Central memory CD4-positive, alpha-beta T cell (primary cell): ENCODE measurements around the gene ZMYND15.

ENCODE experiments used
- DNase-seq: peaks from one replicate; pipeline ENCODE4 v3.0.0; 2022

ZMYND15 gene

DNA sequence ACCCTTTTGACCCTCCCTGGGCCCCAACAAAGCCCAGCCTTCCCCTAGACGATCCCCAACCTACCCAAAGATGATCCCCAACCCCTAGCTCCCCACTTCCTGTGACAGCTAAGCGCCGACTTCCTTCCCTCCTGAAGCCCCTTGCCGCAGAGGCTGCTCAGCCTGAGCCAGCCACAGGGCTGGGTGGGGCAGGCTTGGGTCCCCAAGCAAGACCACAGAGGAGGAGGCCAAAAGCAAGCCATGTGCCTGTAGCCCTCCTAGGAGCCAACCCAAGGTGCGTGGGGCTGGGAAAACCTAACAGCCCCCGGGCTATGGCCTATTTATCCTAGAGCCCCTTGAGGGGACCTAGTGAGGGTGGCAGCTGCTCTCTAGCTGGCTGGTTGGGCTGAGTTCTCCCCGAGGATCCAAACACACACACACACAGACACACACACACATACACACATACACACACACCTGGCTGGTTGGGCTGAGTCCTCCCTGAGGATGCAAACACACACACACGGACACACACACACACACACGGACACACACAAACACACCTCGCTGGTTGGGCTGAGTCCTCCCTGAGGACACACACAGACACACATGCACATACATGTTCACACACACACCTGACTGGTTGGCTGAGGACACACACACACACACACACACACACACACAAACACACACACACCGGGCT lies 24.4 kb upstream of the ZMYND15 start:
- DNase-seq: peak; percentile 65

DNA sequence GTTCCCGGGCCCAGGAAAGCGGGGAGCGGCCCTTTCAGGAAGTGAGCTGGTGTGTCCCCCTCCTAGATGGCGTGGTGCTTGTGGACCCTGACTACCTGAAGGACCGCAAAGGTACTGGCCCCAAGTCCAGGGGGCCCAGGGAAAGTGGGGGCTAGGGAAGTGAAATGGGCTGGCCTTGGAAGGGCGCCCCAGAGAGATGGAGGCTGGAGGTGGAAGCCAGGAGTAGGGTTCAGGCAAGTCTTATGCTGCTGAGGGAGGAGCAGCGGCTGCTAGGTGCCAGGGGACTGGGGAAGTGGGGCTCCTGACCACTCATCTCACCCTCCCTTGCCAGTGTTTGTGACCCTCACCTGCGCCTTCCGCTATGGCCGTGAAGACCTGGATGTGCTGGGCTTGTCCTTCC lies 23.6 kb upstream of the ZMYND15 start:
- no peak for DNase-seq

DNA sequence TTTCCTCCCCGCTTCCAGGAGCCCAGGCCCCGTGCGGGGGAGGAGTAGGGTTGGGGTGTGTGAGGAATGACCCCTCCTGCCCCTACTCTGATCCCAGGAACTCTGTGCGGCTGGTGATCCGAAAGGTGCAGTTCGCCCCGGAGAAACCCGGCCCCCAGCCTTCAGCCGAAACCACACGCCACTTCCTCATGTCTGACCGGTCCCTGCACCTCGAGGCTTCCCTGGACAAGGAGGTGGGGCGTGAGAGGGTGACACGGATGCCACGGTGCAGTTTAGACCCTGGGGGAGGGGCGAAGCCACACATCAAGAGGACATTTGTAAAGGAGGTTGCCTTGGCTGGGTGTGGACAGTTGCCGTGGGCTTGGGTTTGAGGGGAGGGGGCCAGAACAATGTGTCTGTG lies 21.8 kb upstream of the ZMYND15 start:
- no peak for DNase-seq

DNA sequence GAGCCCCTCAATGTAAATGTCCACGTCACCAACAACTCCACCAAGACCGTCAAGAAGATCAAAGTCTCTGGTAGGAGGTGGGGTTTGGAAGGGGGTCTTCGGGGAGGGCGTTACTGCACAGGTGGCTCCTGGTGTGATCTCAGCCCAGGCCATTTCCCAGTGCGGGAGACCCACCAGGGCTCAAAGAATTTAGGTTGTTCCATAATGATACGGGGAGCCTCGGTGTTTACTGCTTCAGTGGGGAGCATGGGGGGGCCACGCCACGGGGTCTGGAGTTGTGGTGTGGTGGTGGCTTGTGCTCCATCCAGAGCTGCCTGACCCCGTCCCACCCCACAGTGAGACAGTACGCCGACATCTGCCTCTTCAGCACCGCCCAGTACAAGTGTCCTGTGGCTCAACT lies 21.4 kb upstream of the ZMYND15 start:
- DNase-seq: no peak

DNA sequence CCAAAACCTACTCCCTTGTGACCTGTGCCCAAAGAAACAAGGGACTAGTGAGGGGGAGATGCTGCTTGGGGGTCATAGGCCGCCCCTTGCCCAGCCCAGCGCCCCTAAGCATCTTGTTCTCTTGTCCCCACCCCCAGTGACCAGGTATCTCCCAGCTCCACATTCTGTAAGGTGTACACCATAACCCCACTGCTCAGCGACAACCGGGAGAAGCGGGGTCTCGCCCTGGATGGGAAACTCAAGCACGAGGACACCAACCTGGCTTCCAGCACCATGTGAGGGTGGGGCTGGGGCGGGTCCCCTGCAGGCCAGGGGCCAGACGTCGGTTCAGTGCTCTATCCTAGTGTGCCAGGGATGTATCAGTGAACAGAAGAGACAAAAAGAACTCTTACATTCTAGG lies 20.5 kb upstream of the ZMYND15 start:
- no peak for DNase-seq

DNA sequence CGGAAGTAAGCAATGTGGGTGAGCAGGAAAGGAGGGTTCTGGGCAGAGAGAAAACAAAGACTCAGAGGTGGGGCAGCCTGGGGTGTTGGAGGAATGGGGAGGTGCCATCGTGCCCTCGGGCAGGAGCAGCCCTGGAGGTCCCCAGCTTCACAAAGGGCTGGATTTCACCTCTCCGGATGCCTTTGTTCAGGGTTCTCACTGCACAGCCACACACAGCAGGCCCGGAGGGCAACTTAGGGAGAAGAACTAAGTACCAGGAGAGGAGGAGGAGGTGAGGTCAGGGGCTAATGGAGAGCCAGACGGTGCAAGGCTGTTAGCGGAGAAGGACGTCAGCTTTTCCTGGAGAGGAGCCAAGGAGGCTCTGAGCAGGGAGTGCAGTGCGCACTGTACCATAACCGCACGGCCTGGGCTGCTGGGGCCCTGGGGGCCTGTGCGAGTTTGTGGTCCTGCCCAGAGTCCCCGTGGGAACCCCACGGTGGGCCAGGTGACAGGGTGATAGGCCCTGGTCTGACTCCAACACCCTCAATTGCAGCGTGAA lies 19.9 kb upstream of the ZMYND15 start:
- no peak for DNase-seq

DNA sequence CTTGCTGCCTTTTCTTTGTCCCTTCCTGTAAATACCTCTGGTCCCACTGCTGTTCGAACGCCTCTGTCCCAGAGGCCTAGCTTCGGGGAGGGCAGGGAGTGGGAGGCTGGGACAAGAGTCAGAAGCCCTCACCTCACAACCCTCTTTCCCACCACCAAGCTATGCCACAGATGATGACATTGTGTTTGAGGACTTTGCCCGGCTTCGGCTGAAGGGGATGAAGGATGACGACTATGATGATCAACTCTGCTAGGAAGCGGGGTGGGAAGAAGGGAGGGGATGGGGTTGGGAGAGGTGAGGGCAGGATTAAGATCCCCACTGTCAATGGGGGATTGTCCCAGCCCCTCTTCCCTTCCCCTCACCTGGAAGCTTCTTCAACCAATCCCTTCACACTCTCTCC lies 18.8 kb upstream of the ZMYND15 start:
- no peak for DNase-seq

DNA sequence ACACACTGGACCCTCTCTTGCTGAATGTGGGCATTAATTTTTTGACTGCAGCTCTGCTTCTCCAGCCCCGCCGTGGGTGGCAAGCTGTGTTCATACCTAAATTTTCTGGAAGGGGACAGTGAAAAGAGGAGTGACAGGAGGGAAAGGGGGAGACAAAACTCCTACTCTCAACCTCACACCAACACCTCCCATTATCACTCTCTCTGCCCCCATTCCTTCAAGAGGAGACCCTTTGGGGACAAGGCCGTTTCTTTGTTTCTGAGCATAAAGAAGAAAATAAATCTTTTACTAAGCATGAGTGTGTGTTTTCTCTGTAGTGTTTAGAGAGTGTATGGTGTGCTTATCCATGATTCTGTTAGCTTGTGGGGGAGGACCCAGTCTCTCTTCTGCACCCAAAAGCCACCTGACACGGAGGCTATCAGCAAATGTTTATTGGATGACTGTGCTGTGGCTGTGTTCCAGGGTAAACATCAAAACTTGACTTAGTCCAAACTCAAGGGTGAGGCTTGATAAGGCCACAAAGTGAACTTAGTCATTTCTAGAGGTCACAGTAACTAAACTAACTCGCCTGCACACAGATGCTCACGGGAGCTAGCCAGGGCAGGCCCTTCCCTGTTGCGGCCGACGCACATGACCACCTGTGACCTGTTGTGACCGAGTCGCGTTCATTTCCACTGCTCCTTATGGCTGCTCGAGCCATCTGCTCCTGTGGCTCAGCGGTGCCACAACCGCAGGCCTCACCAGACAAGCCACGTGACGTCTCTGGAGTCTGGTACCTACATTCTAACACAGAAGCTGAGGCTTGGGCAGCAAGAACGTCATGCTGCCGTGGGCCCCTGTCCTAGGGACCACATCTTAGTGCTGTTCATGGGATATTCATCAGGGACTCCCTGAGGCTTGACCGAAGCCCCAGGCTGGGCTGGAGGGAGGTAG lies 18.2 kb upstream of the ZMYND15 start:
- no peak for DNase-seq

DNA sequence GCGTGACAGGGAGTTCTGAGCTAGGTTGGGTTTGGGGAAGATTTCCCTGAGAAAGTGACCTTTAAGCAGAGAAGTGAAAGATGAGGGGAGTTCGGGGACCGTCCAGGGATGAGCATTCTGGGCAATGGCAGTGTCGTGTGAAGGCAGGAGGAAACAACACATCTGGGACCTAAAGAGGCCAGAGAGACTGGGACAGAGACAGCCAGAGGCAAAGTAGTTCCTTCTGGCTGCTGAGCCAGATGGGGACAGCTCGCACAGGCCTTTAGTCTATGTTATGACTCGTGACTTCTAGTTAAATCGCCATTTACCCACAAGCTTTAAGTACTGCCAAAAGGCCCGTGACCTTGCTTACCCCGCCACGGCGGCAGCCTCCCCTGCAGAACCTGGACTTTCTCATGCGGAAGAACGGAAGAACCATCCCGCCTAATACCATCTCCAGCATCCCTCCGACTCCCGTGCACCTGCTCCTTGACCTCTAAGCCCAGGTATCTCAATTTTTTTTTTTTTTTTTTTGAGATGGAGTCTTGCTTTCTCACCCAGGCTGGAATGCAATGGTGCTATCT lies 16.9 kb upstream of the ZMYND15 start:
- DNase-seq: no peak

DNA sequence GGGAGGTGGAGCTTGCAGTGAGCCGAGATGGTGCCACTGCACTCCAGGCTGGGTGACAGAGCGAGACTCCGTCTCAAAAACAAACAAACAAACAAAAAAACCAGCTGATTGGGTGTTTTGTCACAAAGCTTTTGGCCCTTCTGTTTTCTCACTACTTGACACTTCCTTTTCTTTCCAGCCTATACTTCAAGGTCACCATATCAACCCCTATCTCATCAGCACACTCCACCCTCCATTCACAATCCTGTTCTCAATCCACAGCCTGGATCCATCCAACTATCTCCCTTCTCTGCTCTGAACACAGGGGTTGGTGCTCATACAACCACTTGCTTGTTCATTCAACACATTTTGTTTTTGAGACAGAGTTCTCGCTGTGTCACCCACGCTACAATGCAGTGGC lies 15.0 kb upstream of the ZMYND15 start:
- DNase-seq: no peak

DNA sequence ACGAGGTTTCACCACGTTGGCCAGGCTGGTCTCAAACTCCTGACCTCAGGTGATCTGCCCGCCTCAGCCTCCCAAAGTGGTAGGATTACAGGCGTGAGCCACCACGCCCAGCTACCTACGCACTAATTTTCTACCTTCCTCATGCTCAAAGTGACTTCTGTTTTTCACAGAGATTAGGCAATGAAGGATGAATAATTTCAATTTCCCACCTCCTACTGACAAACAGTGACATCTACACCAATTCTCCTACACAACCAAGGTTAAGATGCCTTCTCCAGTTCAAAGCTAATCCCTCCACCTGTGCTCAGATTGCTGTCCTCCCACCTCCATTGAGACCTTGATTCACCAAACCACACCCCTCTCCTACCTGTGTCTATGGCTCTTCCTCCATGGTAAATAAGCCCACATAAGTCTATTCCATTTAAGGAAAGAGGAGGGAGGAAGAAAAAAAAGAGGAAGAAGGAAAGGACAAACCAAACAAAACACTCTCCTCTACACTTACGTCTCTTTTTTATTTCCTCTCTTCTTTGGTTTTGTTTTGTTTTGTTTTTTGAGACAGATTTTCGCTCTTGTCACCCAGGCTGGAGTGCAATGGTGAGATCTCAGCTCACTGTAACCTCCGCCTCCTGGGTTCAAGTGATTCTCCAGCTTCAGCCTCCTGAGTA lies 13.9 kb upstream of the ZMYND15 start:
- DNase-seq: no peak

DNA sequence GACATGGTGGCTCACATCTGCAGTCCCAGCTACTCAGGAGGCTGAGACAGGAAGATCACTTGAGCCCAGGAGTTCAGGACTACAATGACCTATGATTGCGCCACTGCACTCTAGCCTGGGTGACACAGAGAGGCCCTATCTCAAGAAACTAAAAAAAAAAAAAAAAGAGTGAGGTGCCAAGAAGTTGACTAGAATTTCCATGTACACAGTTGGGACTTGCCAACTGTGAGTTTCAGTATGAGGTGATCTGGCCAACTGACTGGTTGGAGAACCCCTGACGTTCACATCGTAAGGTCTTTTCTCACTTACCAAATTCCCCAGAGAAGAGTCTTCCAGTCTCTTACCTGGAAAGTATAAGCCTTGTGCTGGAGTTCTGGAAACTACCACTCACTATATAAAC lies 11.5 kb upstream of the ZMYND15 start:
- DNase-seq: no peak

DNA sequence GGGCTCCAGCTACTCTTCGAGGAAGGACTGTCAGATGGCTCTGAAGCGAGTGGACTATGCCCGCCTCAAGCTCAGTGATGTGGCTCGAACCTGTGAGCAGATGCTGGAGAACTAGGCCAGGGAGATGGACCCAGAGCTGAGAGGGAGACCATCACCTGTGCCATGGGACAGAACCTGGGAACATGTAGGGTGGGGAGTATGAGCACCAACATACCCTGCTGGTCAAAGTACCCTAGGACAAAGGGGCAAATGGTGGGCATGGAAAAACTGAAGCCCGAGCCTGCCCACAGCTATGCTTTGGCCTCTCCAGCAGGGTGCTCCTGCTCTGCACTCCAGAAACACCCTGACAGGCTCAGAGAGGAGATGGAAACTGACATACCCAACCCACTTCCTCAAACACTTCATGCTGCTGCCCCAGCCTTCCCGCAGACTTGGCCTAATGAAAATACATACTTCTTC lies 6.5 kb upstream of the ZMYND15 start:
- DNase-seq: no peak

DNA sequence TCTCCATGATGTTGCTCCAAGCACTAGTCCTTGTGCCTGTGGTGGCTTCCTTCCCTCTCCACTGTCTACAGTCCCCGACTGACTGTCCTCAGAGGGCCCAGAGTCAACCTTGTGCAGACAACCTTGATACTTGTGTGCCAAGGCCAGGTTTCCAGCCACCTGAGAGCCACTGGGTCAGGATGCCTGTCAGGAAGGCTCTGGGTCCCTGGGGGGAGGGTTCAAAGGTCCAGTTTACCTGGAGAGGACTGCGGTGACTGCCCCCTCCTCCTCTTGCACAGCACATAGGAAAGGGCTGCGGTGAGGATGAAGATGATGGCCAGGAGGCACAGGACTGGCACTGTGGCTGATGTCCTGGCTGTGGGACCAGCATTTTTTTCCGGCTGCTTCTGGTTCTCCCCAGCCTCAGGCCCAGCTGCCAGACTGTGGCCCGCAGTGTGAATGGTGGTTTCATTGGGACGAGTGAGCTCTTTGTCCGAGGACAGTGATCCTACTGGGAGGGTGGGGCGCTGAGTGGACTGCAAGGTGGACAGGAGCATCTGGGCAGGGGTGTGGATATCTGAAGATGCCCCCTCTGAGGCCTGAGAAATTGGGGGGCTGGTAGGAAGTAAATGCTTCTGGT lies 4.7 kb upstream of the ZMYND15 start:
- no peak for DNase-seq

DNA sequence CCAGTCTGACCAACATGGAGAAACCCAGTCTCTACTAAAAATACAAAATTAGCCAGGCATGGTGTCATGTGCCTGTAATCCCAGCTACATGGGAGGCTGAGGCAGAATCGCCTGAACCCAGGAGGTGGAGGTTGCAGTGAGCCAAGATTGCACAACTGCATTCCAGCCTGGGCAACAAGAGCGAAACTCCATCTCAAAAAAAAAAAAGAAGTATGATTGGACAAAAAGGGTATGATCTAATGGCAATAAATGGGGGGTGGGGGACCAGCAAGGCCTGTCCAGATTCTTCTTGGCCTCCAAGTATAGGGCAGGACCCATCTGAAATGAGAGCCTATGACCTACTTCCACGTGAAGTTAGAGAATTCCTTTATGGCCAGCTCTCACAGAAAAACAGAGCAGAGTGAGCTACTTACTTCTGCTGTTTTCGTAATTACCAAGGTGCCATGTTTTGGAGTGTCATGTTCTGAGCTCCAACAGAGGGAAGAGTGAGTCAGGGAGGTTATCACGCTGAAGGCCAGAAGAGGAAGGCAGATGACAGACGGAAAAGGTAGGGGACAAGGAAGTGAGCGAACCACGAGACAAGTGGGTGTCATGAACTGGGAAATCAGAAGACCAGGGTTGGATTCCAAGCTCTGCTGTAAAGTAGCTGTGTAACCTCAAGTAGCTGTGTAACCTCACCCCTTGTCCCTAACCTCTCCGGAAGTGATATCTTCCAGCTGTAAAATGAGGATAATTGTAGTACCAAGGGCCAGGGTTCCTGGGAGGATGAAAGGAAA lies 3.6 kb upstream of the ZMYND15 start:
- no peak for DNase-seq

DNA sequence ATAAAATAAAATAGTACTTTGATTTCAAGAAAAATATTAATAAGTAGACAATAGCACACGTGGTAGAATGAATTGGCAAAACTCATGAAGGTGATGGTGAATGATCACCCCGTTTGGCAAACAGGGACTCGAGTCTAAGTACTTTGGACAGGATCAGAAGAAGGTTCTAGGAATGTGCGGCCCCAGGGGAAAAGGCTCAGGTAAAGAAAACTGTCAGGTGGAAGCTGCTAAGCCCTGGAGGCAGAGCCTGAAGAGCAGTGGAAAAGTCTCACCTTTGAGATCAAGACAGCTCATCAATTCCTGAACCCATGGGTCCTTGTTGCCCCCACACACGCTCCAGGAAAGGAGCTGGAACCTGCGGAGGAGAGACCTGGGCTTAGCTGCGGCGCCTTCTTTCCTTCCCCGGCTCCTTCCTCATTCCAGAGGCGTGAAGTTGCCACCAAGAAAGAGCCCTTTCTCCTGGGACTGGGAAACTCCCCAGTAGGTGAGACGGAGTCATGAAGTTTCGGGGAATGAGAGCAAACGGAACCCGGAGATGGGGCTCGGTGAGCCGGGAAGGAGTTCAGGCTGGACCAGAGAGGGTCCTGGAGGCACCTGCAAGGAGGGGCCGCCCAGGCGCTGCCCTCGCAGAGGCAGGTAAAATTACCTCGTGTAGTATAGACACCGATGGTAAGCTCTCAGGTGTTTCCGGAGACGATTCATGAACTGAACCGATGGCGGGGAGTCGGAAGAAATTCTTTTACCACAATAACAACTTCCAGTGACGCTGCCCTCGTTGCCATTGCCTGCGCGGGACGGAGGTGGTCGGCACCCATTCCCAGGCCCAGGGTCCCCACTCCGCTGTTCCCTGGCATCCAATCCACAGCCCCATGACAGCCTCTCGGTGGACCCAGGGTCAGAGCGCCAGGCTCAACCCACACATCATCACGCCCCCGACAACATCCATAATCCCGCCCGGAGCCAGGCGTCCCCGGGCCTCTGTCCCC lies 1.2 kb upstream of the ZMYND15 start:
- DNase-seq: peak; percentile 39

DNA sequence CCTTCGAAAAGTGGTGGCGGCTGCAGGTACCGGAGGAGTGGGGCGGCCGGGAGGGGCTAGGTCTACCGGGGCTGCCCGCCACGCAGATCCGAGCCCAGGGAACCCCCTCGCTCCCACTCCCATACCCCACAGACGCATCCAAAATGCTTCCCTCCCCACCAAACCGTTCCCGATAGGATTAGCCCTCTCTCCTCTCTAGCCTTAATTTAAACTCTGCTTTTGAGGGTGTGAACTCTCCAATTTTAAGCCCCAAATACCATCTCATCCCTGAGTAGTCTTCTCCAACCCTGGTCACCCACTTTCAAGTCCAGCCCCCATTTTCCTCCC lies 355 bp downstream of the ZMYND15 start:
- DNase-seq: no peak

DNA sequence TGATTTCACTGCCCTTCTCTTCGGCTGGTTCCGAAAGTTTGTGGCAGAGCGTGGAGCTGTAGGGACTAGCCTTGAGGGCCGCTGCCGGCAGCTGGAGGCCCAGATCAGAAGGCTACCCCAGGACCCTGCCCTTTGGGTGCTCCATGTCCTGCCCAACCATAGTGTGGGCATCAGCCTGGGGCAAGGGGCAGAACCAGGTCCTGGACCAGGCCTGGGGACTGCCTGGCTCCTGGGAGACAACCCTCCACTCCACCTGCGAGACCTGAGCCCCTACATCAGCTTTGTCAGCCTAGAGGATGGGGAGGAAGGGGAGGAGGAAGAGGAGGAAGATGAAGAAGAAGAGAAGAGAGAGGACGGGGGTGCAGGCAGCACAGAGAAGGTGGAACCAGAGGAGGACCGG lies 951 bp downstream of the ZMYND15 start:
- DNase-seq: no peak

DNA sequence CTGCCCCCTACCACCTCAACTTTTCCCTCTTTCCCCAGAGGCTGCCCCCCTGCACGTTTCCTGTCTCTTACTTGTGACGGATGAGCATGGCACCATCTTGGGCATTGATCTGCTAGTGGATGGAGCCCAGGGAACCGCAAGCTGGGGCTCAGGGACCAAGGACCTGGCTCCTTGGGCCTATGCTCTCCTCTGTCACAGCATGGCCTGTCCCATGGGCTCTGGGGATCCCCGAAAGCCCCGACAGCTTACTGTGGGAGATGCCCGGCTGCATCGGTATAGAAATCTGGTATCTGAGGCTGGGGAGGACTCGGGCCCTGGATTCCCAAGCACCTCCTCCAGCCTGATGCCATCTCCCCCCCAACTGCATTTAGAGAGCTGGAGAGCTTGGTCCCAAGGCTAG lies 1.9 kb downstream of the ZMYND15 start:
- no peak for DNase-seq

DNA sequence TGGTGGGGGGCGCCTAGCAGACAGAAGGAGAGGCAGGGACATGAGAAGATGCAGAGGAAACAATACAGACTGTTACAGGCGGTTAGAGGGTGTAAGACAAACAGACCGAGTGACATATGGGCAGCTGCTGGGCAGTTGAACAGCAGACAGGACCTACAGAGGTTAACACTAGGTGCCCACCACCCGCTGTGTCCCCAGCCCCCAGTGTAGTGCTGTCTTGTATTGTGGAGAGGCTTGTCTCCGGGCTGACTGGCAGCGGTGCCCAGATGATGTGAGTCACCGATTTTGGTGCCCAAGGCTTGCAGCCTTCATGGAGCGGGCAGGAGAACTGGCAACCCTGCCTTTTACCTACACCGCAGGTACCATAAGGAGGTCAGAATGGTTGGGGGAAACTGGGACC lies 2.5 kb downstream of the ZMYND15 start:
- DNase-seq: no peak

DNA sequence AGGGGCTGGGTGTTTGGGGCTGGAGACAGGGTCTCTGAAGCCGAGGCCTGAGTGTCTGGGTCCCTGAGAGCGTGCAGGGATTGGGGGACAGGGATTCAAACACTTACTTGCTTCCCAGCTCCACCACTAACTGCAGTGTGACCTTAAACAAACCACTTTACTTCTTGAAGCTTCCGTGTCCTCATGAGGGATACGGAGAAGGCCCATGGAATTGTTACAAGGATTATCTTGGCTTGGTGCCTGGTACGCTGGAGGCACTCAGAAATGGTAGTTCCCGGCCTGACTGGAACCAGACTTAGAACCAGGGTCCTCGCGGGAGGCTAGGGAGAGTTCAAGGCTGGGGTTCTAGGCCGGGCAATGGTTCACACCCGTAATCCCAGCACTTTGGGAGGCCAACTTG lies 3.0 kb downstream of the ZMYND15 start:
- DNase-seq: no peak
